ENCODE results near the gene HNRNPA2B1.
"Not testable (repeated sequence)": the region's sequence is repeated elsewhere in the genome, so short reads cannot be mapped to it uniquely, and the experiment has no call there.

The HNRNPA2B1 gene

GRCh38 chr7:26151096-26151495 lies 49.5 kb downstream of the HNRNPA2B1 start:
- Histone ChIP-seq H3K4me1 (ENCODE audit: control insufficient read depth, insufficient read depth, low read length, poor library complexity, severe bottlenecking) (peaks cover 19% of the 10 kb centered on the region), H3K4me3 (ENCODE audit: extremely low read depth, insufficient read depth, low read length, poor library complexity, severe bottlenecking) (no peak overlapping the region), H3K27ac (ENCODE audit: low read depth, low read length, severe bottlenecking) (no peak overlapping the region), H3K9me3 (ENCODE audit: control insufficient read depth, low read length) (no peaks in the 10 kb centered on the region), H3K36me3 (ENCODE audit: control insufficient read depth, insufficient read depth, low read length) (no peaks in the 10 kb centered on the region)
- WGBS, 2 experiments (ENCODE audit: insufficient coverage in 2 of 2): 93 to 94% methylated on average over 5 of the region's 5 CpGs

GRCh38 chr7:26149391-26149977 lies 51.1 kb downstream of the HNRNPA2B1 start:
- Histone ChIP-seq H3K4me1 (ENCODE audit: control insufficient read depth, insufficient read depth, low read length, poor library complexity, severe bottlenecking) (peaks cover 7% of the 10 kb centered on the region), H3K9me3 (ENCODE audit: control insufficient read depth, low read length) (no peaks in the 10 kb centered on the region), H3K36me3 (ENCODE audit: control insufficient read depth, insufficient read depth, low read length) (no peaks in the 10 kb centered on the region), H3K4me3 (ENCODE audit: extremely low read depth, insufficient read depth, low read length, poor library complexity, severe bottlenecking) (no peak overlapping the region), H3K27ac (ENCODE audit: low read depth, low read length, severe bottlenecking) (no peak overlapping the region)
- 100% methylated on average over 1 of the region's 1 CpG for WGBS, 2 experiments (ENCODE audit: insufficient coverage in 2 of 2)

DNA sequence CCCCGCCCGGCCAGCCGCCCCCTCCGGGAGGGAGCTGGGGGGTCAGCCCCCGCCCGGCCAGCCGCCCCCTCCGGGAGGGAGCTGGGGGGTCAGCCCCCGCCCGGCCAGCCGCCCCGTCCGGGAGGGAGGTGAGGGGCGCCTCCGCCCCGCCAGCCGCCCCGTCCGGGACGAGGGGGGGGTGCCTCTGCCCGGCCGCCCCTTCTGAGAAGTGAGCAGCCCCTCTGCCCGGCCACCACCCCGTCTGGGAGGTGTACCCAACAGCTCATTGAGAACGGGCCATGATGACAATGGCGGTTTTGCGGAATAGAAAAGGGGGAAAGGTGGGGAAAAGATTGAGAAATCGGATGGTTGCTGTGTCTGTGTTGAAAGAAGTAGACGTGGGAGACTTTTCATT lies 52.2 kb downstream of the HNRNPA2B1 start:
- H3K9me3 ChIP-seq (ENCODE audit: control insufficient read depth, low read length); H3K36me3 ChIP-seq (ENCODE audit: control insufficient read depth, insufficient read depth, low read length); H3K4me3 ChIP-seq (ENCODE audit: extremely low read depth, insufficient read depth, low read length, poor library complexity, severe bottlenecking); H3K27ac ChIP-seq (ENCODE audit: low read depth, low read length, severe bottlenecking); H3K4me1 ChIP-seq (ENCODE audit: control insufficient read depth, insufficient read depth, low read length, poor library complexity, severe bottlenecking): not testable (repeated sequence)
- WGBS, 2 experiments (ENCODE audit: insufficient coverage in 2 of 2): 83 to 96% methylated on average over 3 to 15 of the region's 29 CpGs

- not testable (repeated sequence) for H3K9me3 ChIP-seq (ENCODE audit: control insufficient read depth, low read length); H3K27ac ChIP-seq (ENCODE audit: low read depth, low read length, severe bottlenecking); H3K36me3 ChIP-seq (ENCODE audit: control insufficient read depth, insufficient read depth, low read length); H3K4me1 ChIP-seq (ENCODE audit: control insufficient read depth, insufficient read depth, low read length, poor library complexity, severe bottlenecking); H3K4me3 ChIP-seq (ENCODE audit: extremely low read depth, insufficient read depth, low read length, poor library complexity, severe bottlenecking)
- WGBS, 2 experiments (ENCODE audit: insufficient coverage in 2 of 2): 94 to 95% methylated on average over 4 to 27 of the region's 43 CpGs
These were observed 52.8 kb downstream of the HNRNPA2B1 start for GRCh38 chr7:26147646-26148306.

- Histone ChIP-seq H3K9me3 (ENCODE audit: control insufficient read depth, low read length) (no peaks in the 10 kb centered on the region), H3K4me3 (ENCODE audit: extremely low read depth, insufficient read depth, low read length, poor library complexity, severe bottlenecking) (no peak overlapping the region), H3K27ac (ENCODE audit: low read depth, low read length, severe bottlenecking) (no peak overlapping the region), H3K4me1 (ENCODE audit: control insufficient read depth, insufficient read depth, low read length, poor library complexity, severe bottlenecking) (peaks cover 4% of the 10 kb centered on the region), H3K36me3 (ENCODE audit: control insufficient read depth, insufficient read depth, low read length) (no peaks in the 10 kb centered on the region)
- WGBS, 2 experiments (ENCODE audit: insufficient coverage in 2 of 2): no CpG with 5 or more reads among the region's 1 CpG
These were observed 53.5 kb downstream of the HNRNPA2B1 start for GRCh38 chr7:26147030-26147429.

DNA sequence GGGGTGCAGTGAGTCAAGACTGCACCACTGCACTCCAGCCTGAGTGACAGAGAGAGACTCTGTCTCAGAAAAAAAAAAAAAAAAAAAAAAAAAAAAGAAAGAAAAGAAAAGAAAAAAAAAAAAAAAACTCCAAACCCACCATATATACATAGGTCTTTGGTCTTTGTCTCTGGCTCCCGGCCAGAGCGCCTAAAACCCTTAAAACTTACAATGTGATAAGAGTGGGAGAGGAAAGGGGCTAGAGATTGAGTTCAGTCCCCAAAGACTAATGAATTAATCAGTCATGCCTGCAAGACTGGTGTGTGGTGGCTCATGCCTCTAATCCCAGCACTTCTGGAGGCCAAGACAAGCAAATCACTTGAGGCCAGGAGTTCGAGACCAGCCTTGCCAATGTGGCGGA lies 55.3 kb downstream of the HNRNPA2B1 start:
- H3K36me3 ChIP-seq (ENCODE audit: control insufficient read depth, insufficient read depth, low read length): no peaks in the 10 kb centered on the region
- no peaks in the 10 kb centered on the region for H3K9me3 ChIP-seq (ENCODE audit: control insufficient read depth, low read length)
- no peak overlapping the region for H3K27ac ChIP-seq (ENCODE audit: low read depth, low read length, severe bottlenecking)
- H3K4me1 ChIP-seq (ENCODE audit: control insufficient read depth, insufficient read depth, low read length, poor library complexity, severe bottlenecking): peaks cover 4% of the 10 kb centered on the region
- WGBS, 2 experiments (ENCODE audit: insufficient coverage in 2 of 2): no CpG with 5 or more reads among the region's 4 CpGs
- H3K4me3 ChIP-seq (ENCODE audit: extremely low read depth, insufficient read depth, low read length, poor library complexity, severe bottlenecking): no peak overlapping the region

DNA sequence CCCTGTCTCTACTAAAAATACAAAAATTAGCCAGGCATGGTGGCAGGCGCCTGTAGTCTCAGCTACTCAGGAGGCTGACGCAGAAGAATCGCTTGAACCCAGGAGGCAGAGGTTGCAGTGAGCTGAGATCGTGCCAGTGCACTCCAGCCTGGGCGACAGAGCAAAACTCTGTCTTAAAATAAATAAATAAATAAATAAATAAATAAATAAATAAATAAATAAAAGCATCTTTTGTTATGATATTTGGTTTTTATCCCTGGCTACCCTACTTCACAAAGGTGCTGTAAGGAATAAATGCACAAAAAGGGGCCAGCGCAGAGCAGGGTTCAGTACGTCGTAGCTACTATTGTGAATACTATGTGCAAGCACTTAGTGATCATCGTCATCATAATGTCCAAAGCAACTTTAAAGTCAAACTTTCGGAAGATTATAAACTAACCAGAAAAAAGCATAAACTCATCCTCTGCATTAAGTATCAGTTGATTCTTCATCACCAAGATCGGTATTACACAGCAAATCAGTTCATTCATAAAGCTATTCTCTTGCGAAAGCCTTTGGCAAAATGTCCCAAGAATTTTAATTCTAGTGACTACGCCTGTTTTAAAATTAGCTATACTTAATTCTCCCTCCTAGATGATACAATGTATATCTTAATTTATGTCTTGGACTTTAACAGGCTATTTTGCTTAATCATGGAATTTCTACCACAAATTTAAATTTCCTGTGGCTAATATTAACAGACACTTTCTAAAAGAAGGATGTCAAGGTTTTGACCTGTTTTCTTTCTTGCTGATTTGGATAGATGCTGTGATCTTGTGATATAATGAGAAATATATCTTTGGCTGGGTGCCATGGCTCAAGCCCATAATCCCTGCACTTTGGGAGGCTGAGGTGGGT lies 56.1 kb downstream of the HNRNPA2B1 start:
- Histone ChIP-seq H3K27ac (ENCODE audit: low read depth, low read length, severe bottlenecking) (no peak overlapping the region), H3K4me1 (ENCODE audit: control insufficient read depth, insufficient read depth, low read length, poor library complexity, severe bottlenecking) (peaks cover 4% of the 10 kb centered on the region), H3K4me3 (ENCODE audit: extremely low read depth, insufficient read depth, low read length, poor library complexity, severe bottlenecking) (no peak overlapping the region), H3K36me3 (ENCODE audit: control insufficient read depth, insufficient read depth, low read length) (no peaks in the 10 kb centered on the region), H3K9me3 (ENCODE audit: control insufficient read depth, low read length) (no peaks in the 10 kb centered on the region)
- 94 to 100% methylated on average over 7 to 10 of the region's 13 CpGs for WGBS, 2 experiments (ENCODE audit: insufficient coverage in 2 of 2)

DNA sequence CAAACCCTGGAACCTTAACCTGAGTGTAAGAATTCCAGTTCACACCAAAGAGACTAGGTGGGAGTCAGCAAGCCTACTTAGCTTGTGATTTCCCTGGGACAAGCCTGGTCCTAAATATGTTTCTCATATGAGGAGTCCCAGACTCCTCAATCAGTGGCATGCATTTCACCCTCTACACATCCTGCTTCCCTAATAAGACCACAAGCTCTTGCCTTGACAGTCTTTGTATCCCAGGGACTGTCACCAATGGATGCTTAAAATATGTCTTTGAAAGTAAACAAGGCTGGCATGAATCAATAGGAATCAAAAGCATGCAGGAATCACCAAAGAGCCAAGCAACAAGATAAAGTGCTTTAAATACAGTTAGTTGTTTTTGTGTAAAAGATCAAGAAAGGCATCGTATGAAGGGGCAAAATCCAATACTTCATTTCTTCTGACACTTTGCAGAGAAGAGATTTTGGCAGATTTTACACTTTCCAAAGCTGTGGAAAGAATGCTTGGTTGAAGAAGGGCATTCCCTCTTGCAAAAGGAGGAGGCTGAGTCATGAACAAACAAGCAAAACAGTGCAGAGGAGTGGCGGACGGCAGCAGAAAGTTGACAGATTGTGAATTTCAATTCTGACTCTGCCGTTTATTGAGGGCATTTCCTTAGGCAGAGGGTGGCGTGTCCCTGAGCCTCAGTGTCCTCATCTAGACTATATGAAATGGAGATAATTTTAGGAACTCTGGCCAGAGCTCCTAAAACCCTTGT lies 57.1 kb downstream of the HNRNPA2B1 start:
- Histone ChIP-seq H3K36me3 (ENCODE audit: control insufficient read depth, insufficient read depth, low read length) (no peaks in the 10 kb centered on the region), H3K9me3 (ENCODE audit: control insufficient read depth, low read length) (no peaks in the 10 kb centered on the region), H3K4me3 (ENCODE audit: extremely low read depth, insufficient read depth, low read length, poor library complexity, severe bottlenecking) (no peak overlapping the region), H3K4me1 (ENCODE audit: control insufficient read depth, insufficient read depth, low read length, poor library complexity, severe bottlenecking) (peaks cover 4% of the 10 kb centered on the region), H3K27ac (ENCODE audit: low read depth, low read length, severe bottlenecking) (no peak overlapping the region)
- WGBS, 2 experiments (ENCODE audit: insufficient coverage in 2 of 2): 81 to 83% methylated on average over 2 to 3 of the region's 5 CpGs

DNA sequence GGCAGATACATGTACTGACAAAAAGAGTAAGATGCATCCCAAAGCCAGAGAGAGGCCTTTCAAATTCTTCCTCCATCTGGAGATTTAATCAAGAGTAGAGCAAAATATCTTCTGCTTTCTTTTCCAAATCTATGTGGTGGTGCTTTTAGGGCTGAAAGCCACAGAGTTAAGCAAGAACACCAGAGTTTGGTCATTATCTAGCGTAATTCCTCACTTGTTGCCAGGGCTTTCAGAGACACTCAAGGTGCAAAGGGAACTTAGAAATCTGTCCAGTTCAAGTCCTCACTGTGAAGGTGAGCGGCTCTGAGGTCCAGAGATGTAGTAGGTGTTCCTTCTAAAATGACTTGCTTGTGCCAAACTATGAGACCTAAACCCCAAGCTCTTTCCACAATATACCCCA lies 59.5 kb downstream of the HNRNPA2B1 start:
- Histone ChIP-seq H3K27ac (ENCODE audit: low read depth, low read length, severe bottlenecking) (no peak overlapping the region), H3K36me3 (ENCODE audit: control insufficient read depth, insufficient read depth, low read length) (no peaks in the 10 kb centered on the region), H3K4me1 (ENCODE audit: control insufficient read depth, insufficient read depth, low read length, poor library complexity, severe bottlenecking) (peaks cover 4% of the 10 kb centered on the region), H3K9me3 (ENCODE audit: control insufficient read depth, low read length) (no peaks in the 10 kb centered on the region), H3K4me3 (ENCODE audit: extremely low read depth, insufficient read depth, low read length, poor library complexity, severe bottlenecking) (no peak overlapping the region)
- 100% methylated on average over 2 of the region's 2 CpGs for WGBS, 2 experiments (ENCODE audit: insufficient coverage in 2 of 2)

GRCh38 chr7:26140380-26140779 lies 60.2 kb downstream of the HNRNPA2B1 start:
- no CpG with 5 or more reads among the region's 1 CpG for WGBS, 2 experiments (ENCODE audit: insufficient coverage in 2 of 2)
- no peaks in the 10 kb centered on the region for H3K9me3 ChIP-seq (ENCODE audit: control insufficient read depth, low read length)
- H3K4me1 ChIP-seq (ENCODE audit: control insufficient read depth, insufficient read depth, low read length, poor library complexity, severe bottlenecking): peaks cover 4% of the 10 kb centered on the region
- no peak overlapping the region for H3K4me3 ChIP-seq (ENCODE audit: extremely low read depth, insufficient read depth, low read length, poor library complexity, severe bottlenecking)
- no peaks in the 10 kb centered on the region for H3K36me3 ChIP-seq (ENCODE audit: control insufficient read depth, insufficient read depth, low read length)
- H3K27ac ChIP-seq (ENCODE audit: low read depth, low read length, severe bottlenecking): no peak overlapping the region
